Measurements from ENCODE around the gene CYP3A4.
"Not testable (repeated sequence)": the region's sequence is repeated elsewhere in the genome, so short reads cannot be mapped to it uniquely, and the experiment has no call there.

Gene CYP3A4

GRCh38 chr7:99791667-99792369, 7.8 kb upstream of the CYP3A4 start:
- DNase-seq = no peak

DNA sequence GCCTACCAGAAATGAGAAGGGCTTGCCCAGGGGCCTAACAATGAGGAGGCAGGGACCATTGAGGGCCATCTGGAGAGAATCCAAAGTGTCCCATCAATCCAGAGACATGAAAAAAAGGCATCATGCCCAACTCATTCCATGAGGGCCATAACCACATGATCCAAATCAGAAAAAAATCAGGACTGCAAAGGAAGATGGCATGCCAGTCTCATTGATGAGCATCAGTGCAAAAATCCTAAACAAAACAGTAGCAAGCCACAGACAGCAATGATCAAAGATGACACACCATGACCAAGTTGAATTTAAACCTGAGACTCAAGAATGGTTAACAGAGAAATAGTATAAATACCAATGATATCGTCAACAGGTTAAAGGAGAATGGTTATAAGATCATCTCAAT, 7.0 kb upstream of the CYP3A4 start:
- no peak for DNase-seq

DNA sequence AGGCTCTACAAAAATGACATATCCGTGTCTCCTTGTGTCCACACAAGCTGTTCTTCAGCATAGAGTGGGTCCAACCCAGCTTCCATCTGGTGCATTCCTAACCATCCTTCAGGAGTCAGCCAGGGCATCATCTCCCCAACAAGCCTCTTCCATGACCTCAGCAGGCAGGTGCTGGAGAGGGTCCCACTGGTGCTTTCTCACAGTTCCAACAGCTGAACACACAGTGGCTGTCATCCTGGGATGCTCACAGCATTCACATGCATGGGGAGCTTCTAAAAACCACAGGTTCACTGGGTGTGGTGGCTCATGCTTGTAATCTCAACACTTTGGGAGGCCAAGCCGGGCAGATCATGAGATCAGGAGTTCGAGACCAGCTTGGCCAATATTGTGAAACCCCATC, 6.4 kb upstream of the CYP3A4 start:
- no peak for DNase-seq

DNA sequence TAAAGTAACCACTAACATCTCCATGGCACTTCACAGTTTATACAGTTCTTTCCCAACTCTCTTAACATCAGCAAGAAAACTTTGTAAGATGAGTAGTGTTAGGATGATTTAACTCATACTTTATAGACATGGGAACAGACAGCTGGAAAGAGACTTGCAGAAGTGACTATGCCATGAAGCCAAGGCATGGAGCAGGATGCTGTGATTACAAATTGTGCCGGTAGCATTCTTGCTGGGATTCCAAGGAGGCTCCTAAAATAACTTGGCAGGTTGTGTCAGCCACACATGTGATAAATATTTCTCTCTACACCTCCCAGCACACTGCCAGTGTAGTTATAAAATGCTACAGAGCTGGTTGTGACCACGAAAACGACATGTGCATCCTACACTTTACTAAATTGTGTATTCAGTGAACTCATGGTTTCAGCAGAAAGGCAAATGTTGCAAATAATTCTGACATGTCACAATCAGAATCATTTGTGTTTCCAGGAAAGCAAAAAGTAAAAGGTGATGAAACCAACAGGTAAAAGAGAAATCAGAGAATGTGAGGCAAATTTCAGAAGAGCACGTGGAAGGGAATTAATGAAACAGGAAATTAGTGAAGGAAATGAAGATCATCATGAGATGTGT, 5.6 kb upstream of the CYP3A4 start:
- DNase-seq = no peak

GRCh38 chr7:99788554-99788953, 4.6 kb upstream of the CYP3A4 start:
- no peak for DNase-seq

DNA sequence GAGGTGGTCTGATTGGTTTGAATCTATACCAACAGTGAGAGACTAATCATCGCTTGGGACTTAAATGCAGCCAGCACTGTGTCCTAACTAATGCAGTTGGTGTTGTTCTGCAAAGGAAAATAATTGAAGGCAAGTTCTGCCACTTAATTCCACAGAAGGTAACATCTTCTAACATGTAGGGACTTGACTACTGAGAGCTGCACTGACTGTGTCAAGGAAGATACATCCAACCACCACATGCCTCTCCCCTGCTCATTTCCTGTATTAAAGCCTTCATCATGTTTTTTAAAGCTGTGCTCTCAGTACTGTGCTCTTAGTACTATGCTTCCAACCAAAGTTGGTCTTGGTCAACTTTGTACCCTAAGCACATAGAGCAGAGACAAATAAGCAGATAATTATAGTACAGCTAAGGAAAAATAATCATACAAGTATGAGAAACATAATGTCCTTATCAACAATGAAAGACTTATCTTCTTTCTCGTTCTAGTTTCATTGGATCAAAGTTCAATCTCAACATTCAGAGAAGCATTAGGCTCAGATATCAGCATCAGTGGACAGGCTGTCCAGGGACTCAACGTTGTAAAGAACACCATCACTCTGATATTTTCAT, 2.8 kb upstream of the CYP3A4 start:
- DNase-seq = no peak

GRCh38 chr7:99785654-99786053, 1.7 kb upstream of the CYP3A4 start:
- DNase-seq = not testable (repeated sequence)

DNA sequence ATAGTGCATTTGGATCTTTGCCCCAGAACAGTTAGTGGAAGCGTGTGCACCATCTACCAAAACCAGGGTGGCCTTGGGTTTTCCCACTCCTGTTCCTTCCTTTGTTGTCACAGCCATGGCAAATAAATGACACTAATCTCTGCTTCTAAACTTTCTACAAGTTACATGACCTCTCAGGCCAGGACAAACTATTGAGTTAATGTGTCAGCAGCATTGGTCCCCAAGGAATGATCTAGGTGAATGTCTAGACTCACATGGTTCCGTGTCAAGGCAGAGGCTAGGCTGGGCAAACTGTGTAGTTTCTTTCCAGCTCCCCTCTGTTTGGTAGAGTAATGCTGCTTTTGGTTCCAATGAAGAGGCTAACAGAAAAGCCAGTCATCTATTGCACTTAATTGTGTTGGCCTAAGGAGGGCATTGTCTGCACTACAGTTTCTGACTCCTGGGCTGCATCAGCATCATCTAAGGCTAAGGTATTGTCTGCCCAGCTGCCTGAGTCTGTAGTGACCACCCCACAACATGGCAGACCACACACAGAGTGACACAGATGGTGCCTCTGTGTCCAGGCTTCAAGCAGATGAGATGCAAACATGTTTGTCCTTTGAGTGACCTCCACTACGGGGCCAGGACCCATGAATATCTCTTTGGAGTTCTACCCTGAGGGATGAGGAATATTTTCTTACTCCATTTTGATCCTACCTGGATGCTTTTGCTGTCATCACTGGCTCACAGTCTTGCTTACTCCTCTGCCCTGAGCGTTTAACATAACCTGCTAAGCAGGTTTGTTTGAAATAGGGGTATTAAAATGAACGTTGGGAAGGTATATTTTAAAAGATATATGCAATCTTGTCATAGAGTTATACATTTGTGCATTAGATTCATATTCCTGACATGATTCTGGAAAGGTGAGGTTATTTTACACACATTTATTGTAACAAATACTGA, 1.7 kb downstream of the CYP3A4 start:
- DNase-seq = no peak

DNA sequence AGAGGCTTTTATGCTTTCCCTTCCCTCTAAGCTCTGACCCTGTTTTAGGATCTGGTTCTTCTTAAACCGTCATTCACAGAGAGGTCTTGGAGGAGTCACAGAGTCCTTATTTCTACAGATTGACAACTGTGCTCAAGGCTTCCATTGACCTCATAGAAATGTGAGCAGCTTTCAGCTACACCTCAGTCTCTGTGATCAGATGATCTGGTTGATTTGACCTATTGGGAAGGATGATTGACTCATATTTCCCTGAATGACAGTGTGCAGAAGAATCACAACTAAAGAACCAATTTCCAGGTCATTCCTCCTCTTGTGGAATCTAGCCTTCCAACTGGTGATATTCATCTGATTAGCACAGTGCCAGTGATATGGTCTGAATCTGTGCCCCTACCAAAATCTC, 3.4 kb downstream of the CYP3A4 start:
- no peak for DNase-seq

GRCh38 chr7:99779949-99780348, 4.0 kb downstream of the CYP3A4 start:
- DNase-seq = no peak

- no peak for DNase-seq
Observed at GRCh38 chr7:99778880-99779279, 5.1 kb downstream of the CYP3A4 start.

- DNase-seq = not testable (repeated sequence)
Observed at GRCh38 chr7:99773395-99773794, 10.6 kb downstream of the CYP3A4 start.

- DNase-seq = no peak
Observed at GRCh38 chr7:99772565-99772964, 11.4 kb downstream of the CYP3A4 start.

- not testable (repeated sequence) for DNase-seq
Observed at GRCh38 chr7:99769494-99769893, 14.5 kb downstream of the CYP3A4 start.

- DNase-seq = no peak
Observed at GRCh38 chr7:99768471-99768870, 15.5 kb downstream of the CYP3A4 start.

DNA sequence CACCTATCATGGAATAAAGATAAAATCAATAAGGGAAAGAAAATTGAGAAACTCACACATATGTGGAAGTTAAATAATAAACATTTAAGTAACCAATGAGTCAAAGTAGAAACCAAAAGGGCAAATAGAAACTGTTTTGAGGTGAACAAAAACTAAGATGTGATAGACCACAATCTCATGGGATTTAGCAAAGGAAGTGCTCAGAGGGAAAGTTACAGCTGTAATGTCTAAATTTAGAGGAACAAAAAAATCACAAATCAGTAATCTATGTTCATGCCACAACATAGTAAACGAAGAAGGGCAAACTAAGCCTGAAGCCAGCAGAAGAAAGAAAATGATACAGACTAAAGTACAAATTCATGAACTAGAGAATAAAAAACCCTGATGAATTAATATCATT, 16.3 kb downstream of the CYP3A4 start:
- DNase-seq = no peak

GRCh38 chr7:99766484-99767099, 17.4 kb downstream of the CYP3A4 start:
- no peak for DNase-seq

GRCh38 chr7:99764478-99764877, 19.5 kb downstream of the CYP3A4 start:
- DNase-seq = no peak

GRCh38 chr7:99762680-99763327, 21.2 kb downstream of the CYP3A4 start:
- no peak for DNase-seq

- no peak for DNase-seq
Observed at GRCh38 chr7:99755085-99755484, 28.9 kb downstream of the CYP3A4 start.

DNA sequence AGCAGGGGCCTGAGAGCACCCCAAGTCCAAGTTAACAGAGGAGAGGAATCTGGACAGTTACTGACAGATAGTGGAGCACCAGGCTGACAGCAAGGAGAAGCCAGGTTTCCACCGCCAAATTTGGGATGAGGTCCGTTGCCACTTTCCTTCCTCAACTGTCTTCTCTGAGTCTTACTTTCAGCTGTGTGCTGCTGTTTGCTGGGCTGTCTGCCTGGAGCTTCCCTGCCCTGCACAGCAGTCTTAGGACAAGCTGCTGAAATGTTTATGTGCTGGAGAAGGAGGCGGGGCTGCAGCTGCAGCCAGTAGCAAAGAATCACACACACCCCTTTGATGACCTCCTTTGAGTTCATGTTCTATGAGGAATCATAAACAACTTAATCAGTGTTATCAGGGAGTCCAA, 31.6 kb downstream of the CYP3A4 start:
- no peak for DNase-seq
